Measurements from ENCODE around the gene NEMP1.
"Not testable (repeated sequence)": the region's sequence is repeated elsewhere in the genome, so short reads cannot be mapped to it uniquely, and the experiment has no call there.

NEMP1 gene

GRCh38 chr12:57057067-57057751, 21.4 kb downstream of the NEMP1 start:
- peaks cover 77% of the 10 kb centered on the region for H3K36me3 Mint-ChIP-seq
- H3K4me1 Mint-ChIP-seq, result no peaks in the 10 kb centered on the region
- DNase-seq (ENCODE audit: low spot score in 2 of 2) (no peak), ATAC-seq (no peak)
- H3K4me3 Mint-ChIP-seq, result no peak overlapping the region
- H3K9me3 Mint-ChIP-seq, result no peaks in the 10 kb centered on the region
- H3K27ac Mint-ChIP-seq, result no peak overlapping the region

GRCh38 chr12:57055824-57056223, 22.8 kb downstream of the NEMP1 start:
- Mint-ChIP-seq H3K9me3 (no peaks in the 10 kb centered on the region), H3K36me3 (peaks cover 63% of the 10 kb centered on the region)
- no peak for ATAC-seq

GRCh38 chr12:57053901-57054300, 24.7 kb downstream of the NEMP1 start:
- H3K9me3 Mint-ChIP-seq; DNase-seq (ENCODE audit: low spot score in 2 of 2); H3K4me3 Mint-ChIP-seq; ATAC-seq; H3K27ac Mint-ChIP-seq: not testable (repeated sequence)
- H3K36me3 Mint-ChIP-seq, result peaks cover 44% of the 10 kb centered on the region
- H3K4me1 Mint-ChIP-seq, result peaks cover 18% of the 10 kb centered on the region

More at GRCh38 chr12:57055824-57056223, 22.8 kb downstream of the NEMP1 start:
- peaks cover 6% of the 10 kb centered on the region for H3K4me1 Mint-ChIP-seq
- H3K27ac Mint-ChIP-seq, result no peak overlapping the region
- H3K4me3 Mint-ChIP-seq, result no peak overlapping the region
- no peak for DNase-seq (ENCODE audit: low spot score in 2 of 2)

GRCh38 chr12:57053146-57053545, 25.4 kb downstream of the NEMP1 start:
- not testable (repeated sequence) for ATAC-seq; H3K9me3 Mint-ChIP-seq; H3K27ac Mint-ChIP-seq; DNase-seq (ENCODE audit: low spot score in 2 of 2); H3K4me3 Mint-ChIP-seq
- Mint-ChIP-seq H3K36me3 (peaks cover 36% of the 10 kb centered on the region), H3K4me1 (peaks cover 25% of the 10 kb centered on the region)

- Mint-ChIP-seq H3K4me3 (no peak overlapping the region), H3K27ac (no peak overlapping the region), H3K9me3 (no peaks in the 10 kb centered on the region), H3K36me3 (peaks cover 15% of the 10 kb centered on the region), H3K4me1 (peaks cover 47% of the 10 kb centered on the region)
- ATAC-seq (no peak), DNase-seq (ENCODE audit: low spot score in 2 of 2) (no peak)
Observed at GRCh38 chr12:57051011-57051410, 27.6 kb downstream of the NEMP1 start.

- H3K4me1 Mint-ChIP-seq, result peaks cover 57% of the 10 kb centered on the region
- DNase-seq (ENCODE audit: low spot score in 2 of 2) (no peak), ATAC-seq (no peak)
- H3K4me3 Mint-ChIP-seq, result no peak within 1 kb of the TSS
- H3K36me3 Mint-ChIP-seq, result peaks cover 8% of the 10 kb centered on the region
- no peaks in the 10 kb centered on the region for H3K9me3 Mint-ChIP-seq
- peak within 1 kb of the TSS; percentile 35 for H3K27ac Mint-ChIP-seq
Observed at GRCh38 chr12:57049890-57050289, 28.7 kb downstream of the NEMP1 start, which contains the start of gene MYO1A. TSS of gene MYO1A (minus strand) at chr12:57050129. CDS start at chr12:57048323, 1,806 bp downstream.

GRCh38 chr12:57049119-57049446, 29.5 kb downstream of the NEMP1 start:
- peak overlapping the region; percentile 35 for H3K27ac Mint-ChIP-seq
- H3K36me3 Mint-ChIP-seq, result peaks cover under 1% of the 10 kb centered on the region
- H3K9me3 Mint-ChIP-seq, result no peaks in the 10 kb centered on the region
- H3K4me1 Mint-ChIP-seq, result peaks cover 57% of the 10 kb centered on the region
- no peak overlapping the region for H3K4me3 Mint-ChIP-seq
- ATAC-seq (no peak), DNase-seq (ENCODE audit: low spot score in 2 of 2) (no peak)

- Mint-ChIP-seq H3K36me3 (no peaks in the 10 kb centered on the region), H3K27ac (peak overlapping the region; percentile 91), H3K9me3 (no peaks in the 10 kb centered on the region), H3K4me3 (no peak overlapping the region), H3K4me1 (peaks cover 57% of the 10 kb centered on the region)
- ATAC-seq (no peak), DNase-seq (ENCODE audit: low spot score in 2 of 2) (no peak)
Observed at GRCh38 chr12:57048423-57049118, 30.0 kb downstream of the NEMP1 start.

GRCh38 chr12:57047981-57048380, 30.6 kb downstream of the NEMP1 start:
- Mint-ChIP-seq H3K27ac (peak overlapping the region; percentile 91), H3K4me1 (peaks cover 57% of the 10 kb centered on the region), H3K4me3 (peak overlapping the region; percentile 57), H3K36me3 (no peaks in the 10 kb centered on the region), H3K9me3 (no peaks in the 10 kb centered on the region)
- ATAC-seq (no peak), DNase-seq (ENCODE audit: low spot score in 2 of 2) (no peak)

GRCh38 chr12:57046947-57047890, 31.4 kb downstream of the NEMP1 start:
- peak overlapping the region; percentile 57 for H3K4me3 Mint-ChIP-seq
- H3K4me1 Mint-ChIP-seq, result peaks cover 57% of the 10 kb centered on the region
- no peaks in the 10 kb centered on the region for H3K36me3 Mint-ChIP-seq
- H3K27ac Mint-ChIP-seq, result peak overlapping the region; percentile 91
- no peaks in the 10 kb centered on the region for H3K9me3 Mint-ChIP-seq
- ATAC-seq, result peak; percentile 96
- peak; percentile 49 to 81 for DNase-seq (ENCODE audit: low spot score in 2 of 2)

GRCh38 chr12:57046086-57046791, 32.4 kb downstream of the NEMP1 start:
- peak overlapping the region; percentile 91 for H3K27ac Mint-ChIP-seq
- peak overlapping the region; percentile 57 for H3K4me3 Mint-ChIP-seq
- no peaks in the 10 kb centered on the region for H3K9me3 Mint-ChIP-seq
- H3K36me3 Mint-ChIP-seq, result no peaks in the 10 kb centered on the region
- ATAC-seq (no peak), DNase-seq (ENCODE audit: low spot score in 2 of 2) (no peak)
- peaks cover 55% of the 10 kb centered on the region for H3K4me1 Mint-ChIP-seq

- no peaks in the 10 kb centered on the region for H3K9me3 Mint-ChIP-seq
- no peak for ATAC-seq
Observed at GRCh38 chr12:57044889-57045288, 33.7 kb downstream of the NEMP1 start.

GRCh38 chr12:57044468-57044867, 34.1 kb downstream of the NEMP1 start:
- no peak for ATAC-seq
- Mint-ChIP-seq H3K4me3 (no peak overlapping the region), H3K27ac (no peak overlapping the region), H3K36me3 (no peaks in the 10 kb centered on the region), H3K4me1 (peaks cover 45% of the 10 kb centered on the region), H3K9me3 (no peaks in the 10 kb centered on the region)
- DNase-seq (ENCODE audit: low spot score in 2 of 2), result no peak

More at GRCh38 chr12:57044889-57045288, 33.7 kb downstream of the NEMP1 start:
- H3K4me1 Mint-ChIP-seq, result peaks cover 46% of the 10 kb centered on the region
- DNase-seq (ENCODE audit: low spot score in 2 of 2), result no peak
- H3K36me3 Mint-ChIP-seq, result no peaks in the 10 kb centered on the region
- H3K27ac Mint-ChIP-seq, result no peak overlapping the region
- no peak overlapping the region for H3K4me3 Mint-ChIP-seq

- Mint-ChIP-seq H3K4me3 (no peak overlapping the region), H3K9me3 (no peaks in the 10 kb centered on the region), H3K36me3 (no peaks in the 10 kb centered on the region), H3K4me1 (peaks cover 27% of the 10 kb centered on the region), H3K27ac (no peak overlapping the region)
- no peak for DNase-seq (ENCODE audit: low spot score in 2 of 2)
- ATAC-seq, result no peak
Observed at GRCh38 chr12:57042695-57043094, 35.9 kb downstream of the NEMP1 start.

GRCh38 chr12:57040750-57041149, 37.8 kb downstream of the NEMP1 start:
- DNase-seq (ENCODE audit: low spot score in 2 of 2), result no peak
- Mint-ChIP-seq H3K36me3 (no peaks in the 10 kb centered on the region), H3K4me1 (peaks cover 8% of the 10 kb centered on the region), H3K27ac (no peak overlapping the region), H3K9me3 (no peaks in the 10 kb centered on the region), H3K4me3 (no peak overlapping the region)
- ATAC-seq, result no peak
